ENCODE measurements around the gene PTPRD. TPM values are rescaled to one million over a fixed set of nuclear protein-coding genes. Genes with fewer than 3 reads are reported as not detected.

PTPRD gene
- total RNA-seq, 1 experiment from 2014 or later, result not detected

GRCh38 chr9:8508671-8509290 lies 2104.0 kb downstream of the PTPRD start:
- no peaks in the 10 kb centered on the region for H3K27me3 ChIP-seq (ENCODE audit: control insufficient read depth, insufficient read depth, low read length)
- ATAC-seq (no peak), DNase-seq (ENCODE audit: low read depth, low spot score) (no peak)
- H3K4me1 ChIP-seq (ENCODE audit: control insufficient read depth, insufficient read depth, low read length), result no peaks in the 10 kb centered on the region
- no peaks in the 10 kb centered on the region for H3K36me3 ChIP-seq (ENCODE audit: control insufficient read depth, insufficient read depth, low read length)
- no peak for TF ChIP-seq POLR2AphosphoS5 (IDR thresholded peaks at IDR 0.05; ENCODE audit: low read depth, low read length)
- no peak for TF ChIP-seq SIN3A (IDR thresholded peaks at IDR 0.05; ENCODE audit: borderline replicate concordance, insufficient read depth, low read depth, low read length)
- TF ChIP-seq REST (IDR thresholded peaks at IDR 0.05; ENCODE audit: insufficient read depth in 1 of 2, low read depth in 2 of 2, low read length in 1 of 2), result no peak
- TF ChIP-seq CTCF (IDR thresholded peaks at IDR 0.05), result no peak
- POLR2A ChIA-PET, result no interaction called here
- in situ Hi-C loops (cut with HindIII; ENCODE audit: low pct_unique_long_range_greater_than_20kb, low sequenced_read_pairs), result no loop called here
- no peak overlapping the region for H3K4me3 ChIP-seq (ENCODE audit: low read depth in 2 of 2, low read length in 2 of 2)
- no TSS peak for BruUV-seq (replicated peaks)
- intact Hi-C loops (cut with micrococcal nuclease; ENCODE audit: unreplicated experiment), result no loop called here
- CTCF ChIA-PET, result no interaction called here
- no peak overlapping the region for H3K27ac ChIP-seq (ENCODE audit: low read length)
- H3K9me3 ChIP-seq (ENCODE audit: control insufficient read depth, insufficient read depth, low read depth, low read length), result no peaks in the 10 kb centered on the region

- Histone ChIP-seq H3K9me3 (ENCODE audit: control insufficient read depth, insufficient read depth, low read depth, low read length) (no peaks in the 10 kb centered on the region), H3K4me1 (ENCODE audit: control insufficient read depth, insufficient read depth, low read length) (no peaks in the 10 kb centered on the region), H3K36me3 (ENCODE audit: control insufficient read depth, insufficient read depth, low read length) (no peaks in the 10 kb centered on the region), H3K27ac (ENCODE audit: low read length) (no peak overlapping the region), H3K27me3 (ENCODE audit: control insufficient read depth, insufficient read depth, low read length) (no peaks in the 10 kb centered on the region), H3K4me3 (ENCODE audit: low read depth in 2 of 2, low read length in 2 of 2) (no peak overlapping the region)
- TF ChIP-seq SIN3A (IDR thresholded peaks at IDR 0.05; ENCODE audit: borderline replicate concordance, insufficient read depth, low read depth, low read length) (no peak), TCF7L2 (IDR thresholded peaks at IDR 0.05; ENCODE audit: low read depth, low read length) (no peak), POLR2AphosphoS5 (IDR thresholded peaks at IDR 0.05; ENCODE audit: low read depth, low read length) (no peak), REST (IDR thresholded peaks at IDR 0.05; ENCODE audit: insufficient read depth in 1 of 2, low read depth in 2 of 2, low read length in 1 of 2) (no peak), CTCF (IDR thresholded peaks at IDR 0.05) (no peak)
- no peak for DNase-seq (ENCODE audit: low read depth, low spot score)
- no peak for ATAC-seq
- intact Hi-C loops (cut with micrococcal nuclease; ENCODE audit: unreplicated experiment), result no loop called here
- no TSS peak for BruUV-seq (replicated peaks)
- in situ Hi-C loops (cut with HindIII; ENCODE audit: low pct_unique_long_range_greater_than_20kb, low sequenced_read_pairs), result no loop called here
- CTCF ChIA-PET, result no interaction called here
- POLR2A ChIA-PET, result no interaction called here
Measured at GRCh38 chr9:8494571-8494970, 2118.2 kb downstream of the PTPRD start.
